SK-N-SH (cell line): ENCODE results near the gene CISTR.

Experiments used
- CHD2 ChIP-seq: fragments of 150-350 bp; IDR thresholded peaks from 2 replicates; pipeline ENCODE4 v1.6.1; 2018; ENCODE audit warnings: low read length; ENCODE audit not compliant: partially characterized antibody
- ELF1 ChIP-seq: IDR thresholded peaks from 2 replicates; pipeline ENCODE4 v1.4.0; 2012
- EP300 ChIP-seq, 2 experiments: IDR thresholded peaks; 2 replicates each; pipeline versions ENCODE4 v1.4.0 to v1.6.1; 2012; ENCODE audit warnings: borderline replicate concordance in 1 of 2, low read depth in 1 of 2, low read length in 1 of 2
- FOXJ3 ChIP-seq: sonication (generic); formaldehyde crosslinking; IDR thresholded peaks from 2 replicates; pipeline ENCODE4 v1.5.1; 2020; ENCODE audit warnings: mild to moderate bottlenecking, missing genetic modification reagents
- FOXM1 ChIP-seq: IDR thresholded peaks from 2 replicates; pipeline ENCODE4 v1.4.0; 2012; ENCODE audit warnings: low read depth, mild to moderate bottlenecking
- JUND ChIP-seq: IDR thresholded peaks from 2 replicates; pipeline ENCODE4 v1.4.0; 2012
- RFX5 ChIP-seq: IDR thresholded peaks from 2 replicates; pipeline ENCODE4 v1.6.1; 2012; ENCODE audit warnings: mild to moderate bottlenecking, improper control_type of control experiment, low read length
- SIN3A ChIP-seq: IDR thresholded peaks from 2 replicates; pipeline ENCODE4 v1.6.1; 2012; ENCODE audit warnings: low read depth, mild to moderate bottlenecking, low read length, moderate library complexity, borderline replicate concordance
- SMC3 ChIP-seq: IDR thresholded peaks from 2 replicates; pipeline ENCODE4 v1.6.1; 2012; ENCODE audit warnings: low read depth, low read length, improper control_type of control experiment
- TEAD4 ChIP-seq: IDR thresholded peaks from 2 replicates; pipeline ENCODE4 v1.4.0; 2012; ENCODE audit warnings: mild to moderate bottlenecking, borderline replicate concordance; ENCODE audit not compliant: insufficient read depth
- YY1 ChIP-seq: IDR thresholded peaks from 2 replicates; pipeline ENCODE4 v1.4.0; 2012; ENCODE audit warnings: low read depth, mild to moderate bottlenecking
- TF ChIP-seq, protein P1 (sequence below): fragments of 200-600 bp; sonication (generic); IDR thresholded peaks from 2 replicates; pipeline ENCODE4 v1.6.1; 2017; ENCODE audit warnings: antibody characterized with exemption, mild to moderate bottlenecking, moderate library complexity
- TF ChIP-seq, protein P2 (sequence below): IDR thresholded peaks from 2 replicates; pipeline ENCODE4 v1.4.0; 2012; ENCODE audit warnings: low read depth, borderline replicate concordance
- TF ChIP-seq, protein P3 (sequence below): fragments of 150-350 bp; IDR thresholded peaks from 2 replicates; pipeline ENCODE4 v1.6.1; 2016; ENCODE audit warnings: mild to moderate bottlenecking, low read depth, low read length

DNA sequence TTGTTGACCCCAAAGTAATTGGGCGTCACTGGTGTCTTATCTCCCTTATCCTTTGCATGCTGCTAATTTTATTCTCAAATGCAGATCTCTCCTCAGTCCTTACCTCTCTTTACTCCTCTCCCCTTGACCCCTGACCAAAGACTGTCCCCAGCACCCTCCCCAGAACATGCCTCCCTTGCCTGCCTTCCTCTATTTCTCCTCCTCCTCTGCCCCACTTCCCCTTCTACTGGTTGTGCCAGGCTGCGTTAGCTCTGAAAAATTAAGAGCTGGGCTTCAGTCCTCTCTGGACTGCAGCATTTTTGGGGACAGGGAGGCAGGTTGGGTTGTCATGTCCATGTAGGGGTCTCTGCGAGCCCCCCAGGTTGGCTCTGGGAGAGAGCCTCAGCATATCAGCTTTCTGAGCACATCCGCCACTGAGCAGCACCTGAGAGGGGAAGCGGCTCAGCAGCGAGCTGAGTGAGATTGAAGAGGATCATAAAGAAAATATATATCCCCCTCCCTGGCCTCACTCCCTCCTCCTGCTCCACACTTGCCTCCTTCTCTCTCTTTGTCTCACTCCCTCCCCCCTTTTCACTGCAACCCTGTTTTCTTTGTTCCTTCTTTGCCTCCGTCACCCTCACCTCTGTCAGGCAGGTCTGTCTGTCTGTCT lies 6.4 kb upstream of the CISTR start:
- TF ChIP-seq EP300 (IDR thresholded peaks at IDR 0.05; ENCODE audit: borderline replicate concordance in 1 of 2, low read depth in 1 of 2, low read length in 1 of 2) (no peak), ELF1 (no peak), JUND (no peak), FOXM1 (no peak), SMC3 (no peak), FOXJ3 (CRISPR knock-in tag) (no peak), YY1 (no peak), TEAD4 (no peak), RFX5 (no peak), CHD2 (no peak), SIN3A (no peak)
- TF ChIP-seq, protein P1, sequence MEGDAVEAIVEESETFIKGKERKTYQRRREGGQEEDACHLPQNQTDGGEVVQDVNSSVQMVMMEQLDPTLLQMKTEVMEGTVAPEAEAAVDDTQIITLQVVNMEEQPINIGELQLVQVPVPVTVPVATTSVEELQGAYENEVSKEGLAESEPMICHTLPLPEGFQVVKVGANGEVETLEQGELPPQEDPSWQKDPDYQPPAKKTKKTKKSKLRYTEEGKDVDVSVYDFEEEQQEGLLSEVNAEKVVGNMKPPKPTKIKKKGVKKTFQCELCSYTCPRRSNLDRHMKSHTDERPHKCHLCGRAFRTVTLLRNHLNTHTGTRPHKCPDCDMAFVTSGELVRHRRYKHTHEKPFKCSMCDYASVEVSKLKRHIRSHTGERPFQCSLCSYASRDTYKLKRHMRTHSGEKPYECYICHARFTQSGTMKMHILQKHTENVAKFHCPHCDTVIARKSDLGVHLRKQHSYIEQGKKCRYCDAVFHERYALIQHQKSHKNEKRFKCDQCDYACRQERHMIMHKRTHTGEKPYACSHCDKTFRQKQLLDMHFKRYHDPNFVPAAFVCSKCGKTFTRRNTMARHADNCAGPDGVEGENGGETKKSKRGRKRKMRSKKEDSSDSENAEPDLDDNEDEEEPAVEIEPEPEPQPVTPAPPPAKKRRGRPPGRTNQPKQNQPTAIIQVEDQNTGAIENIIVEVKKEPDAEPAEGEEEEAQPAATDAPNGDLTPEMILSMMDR = no peak
- TF ChIP-seq, protein P2, sequence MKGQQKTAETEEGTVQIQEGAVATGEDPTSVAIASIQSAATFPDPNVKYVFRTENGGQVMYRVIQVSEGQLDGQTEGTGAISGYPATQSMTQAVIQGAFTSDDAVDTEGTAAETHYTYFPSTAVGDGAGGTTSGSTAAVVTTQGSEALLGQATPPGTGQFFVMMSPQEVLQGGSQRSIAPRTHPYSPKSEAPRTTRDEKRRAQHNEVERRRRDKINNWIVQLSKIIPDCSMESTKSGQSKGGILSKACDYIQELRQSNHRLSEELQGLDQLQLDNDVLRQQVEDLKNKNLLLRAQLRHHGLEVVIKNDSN = no peak
- TF ChIP-seq, protein P3, sequence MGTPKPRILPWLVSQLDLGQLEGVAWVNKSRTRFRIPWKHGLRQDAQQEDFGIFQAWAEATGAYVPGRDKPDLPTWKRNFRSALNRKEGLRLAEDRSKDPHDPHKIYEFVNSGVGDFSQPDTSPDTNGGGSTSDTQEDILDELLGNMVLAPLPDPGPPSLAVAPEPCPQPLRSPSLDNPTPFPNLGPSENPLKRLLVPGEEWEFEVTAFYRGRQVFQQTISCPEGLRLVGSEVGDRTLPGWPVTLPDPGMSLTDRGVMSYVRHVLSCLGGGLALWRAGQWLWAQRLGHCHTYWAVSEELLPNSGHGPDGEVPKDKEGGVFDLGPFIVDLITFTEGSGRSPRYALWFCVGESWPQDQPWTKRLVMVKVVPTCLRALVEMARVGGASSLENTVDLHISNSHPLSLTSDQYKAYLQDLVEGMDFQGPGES = no peak
